ENCODE data around the gene CYP46A1. TPM values are rescaled to one million over a fixed set of nuclear protein-coding genes. Genes with fewer than 3 reads are reported as not detected.

The CYP46A1 gene
- total RNA-seq, 4 donors from 2014 or later = 0.13 to 2.5 TPM; not detected in 2

- Histone ChIP-seq H3K4me1 (no peaks in the 10 kb centered on the region), H3K36me3 (no peaks in the 10 kb centered on the region), H3K27me3 (no peaks in the 10 kb centered on the region), H3K4me3 (no peak overlapping the region), H3K27ac (no peak overlapping the region), H3K9me3 (peaks cover 0 to 9% (median 2%) of the 10 kb centered on the region in 4 donors)
- peak in 2 of 3 donors; percentile 19 to 33 for DNase-seq
- TF ChIP-seq POLR2A (IDR thresholded peaks at IDR 0.05) = no peak
Measured at GRCh38 chr14:99706107-99706900, 22.2 kb downstream of the CYP46A1 start.

- Histone ChIP-seq H3K9me3 (peaks cover 0 to 9% (median 2%) of the 10 kb centered on the region in 4 donors), H3K4me1 (no peaks in the 10 kb centered on the region), H3K27ac (no peak overlapping the region), H3K4me3 (no peak overlapping the region), H3K36me3 (no peaks in the 10 kb centered on the region), H3K27me3 (no peaks in the 10 kb centered on the region)
- peak in 1 of 3 donors; percentile 8 for DNase-seq
- TF ChIP-seq POLR2A (IDR thresholded peaks at IDR 0.05) = no peak
- TF ChIP-seq CTCF (IDR thresholded peaks at IDR 0.05) = no peak
Measured at GRCh38 chr14:99707420-99707819, 23.3 kb downstream of the CYP46A1 start.

- peak in 1 of 3 donors; percentile 26 for DNase-seq
- Histone ChIP-seq H3K27me3 (no peaks in the 10 kb centered on the region), H3K27ac (no peak overlapping the region), H3K9me3 (peaks cover 0 to 9% (median 2%) of the 10 kb centered on the region in 4 donors), H3K36me3 (no peaks in the 10 kb centered on the region), H3K4me3 (no peak overlapping the region), H3K4me1 (no peaks in the 10 kb centered on the region)
- no peak for TF ChIP-seq POLR2A (IDR thresholded peaks at IDR 0.05)
- TF ChIP-seq CTCF (IDR thresholded peaks at IDR 0.05) = no peak
Measured at GRCh38 chr14:99707921-99708320, 23.8 kb downstream of the CYP46A1 start.

GRCh38 chr14:99708449-99708848 is 24.4 kb downstream of the CYP46A1 start:
- H3K36me3 ChIP-seq = no peaks in the 10 kb centered on the region
- DNase-seq = peak in 2 of 3 donors; percentile 17 to 34

GRCh38 chr14:99713972-99714371 is 29.9 kb downstream of the CYP46A1 start:
- H3K4me3 ChIP-seq = no peak overlapping the region
- H3K27me3 ChIP-seq = no peaks in the 10 kb centered on the region
- no peak for DNase-seq
- TF ChIP-seq POLR2A (IDR thresholded peaks at IDR 0.05) (no peak), CTCF (IDR thresholded peaks at IDR 0.05) (no peak)
- H3K36me3 ChIP-seq = no peaks in the 10 kb centered on the region
- no peak overlapping the region for H3K27ac ChIP-seq
- H3K4me1 ChIP-seq = no peaks in the 10 kb centered on the region
- H3K9me3 ChIP-seq = no peaks in the 10 kb centered on the region

More at GRCh38 chr14:99708449-99708848, 24.4 kb downstream of the CYP46A1 start:
- peaks cover 0 to 4% (median 0%) of the 10 kb centered on the region in 4 donors for H3K9me3 ChIP-seq
- H3K27me3 ChIP-seq = no peaks in the 10 kb centered on the region
- TF ChIP-seq CTCF (IDR thresholded peaks at IDR 0.05) = no peak
- TF ChIP-seq POLR2A (IDR thresholded peaks at IDR 0.05) = no peak
- H3K27ac ChIP-seq = no peak overlapping the region
- H3K4me1 ChIP-seq = no peaks in the 10 kb centered on the region
- no peak overlapping the region for H3K4me3 ChIP-seq

GRCh38 chr14:99715266-99716000 is 31.3 kb downstream of the CYP46A1 start:
- no peaks in the 10 kb centered on the region for H3K27me3 ChIP-seq
- no peak overlapping the region for H3K27ac ChIP-seq
- H3K9me3 ChIP-seq = no peaks in the 10 kb centered on the region
- peak in 2 of 3 donors; percentile 36 for DNase-seq
- H3K4me1 ChIP-seq = no peaks in the 10 kb centered on the region
- no peak overlapping the region for H3K4me3 ChIP-seq
- TF ChIP-seq POLR2A (IDR thresholded peaks at IDR 0.05) (no peak), CTCF (IDR thresholded peaks at IDR 0.05) (no peak)
- no peaks in the 10 kb centered on the region for H3K36me3 ChIP-seq

Data from Peyer's patch (tissue), 4 donors.